K562 (cell line): ENCODE data around the gene NDUFAF3. TPM values are rescaled to one million over a fixed set of nuclear protein-coding genes. Genes with fewer than 3 reads are reported as not detected.
A peak's percentile ranks its signal among the peaks of the same experiment; 100 is the strongest.

Experiments used
- KDM1A ChIP-seq, 2 experiments: fragments of 450-650 bp; IDR thresholded peaks; 2 replicates each; pipeline ENCODE4 v1.6.1; 2016; ENCODE audit warnings: mild to moderate bottlenecking in 2 of 2
- NR2C1 ChIP-seq, 2 experiments: fragments of 450-650 bp; IDR thresholded peaks; 2 replicates each; pipeline ENCODE4 v1.6.1; 2017; ENCODE audit warnings: mild to moderate bottlenecking in 2 of 2, antibody characterized with exemption in 1 of 2, inconsistent platforms in 1 of 2, missing compliant biosample characterization in 1 of 2, missing genetic modification characterization in 1 of 2
- NR2C2 ChIP-seq, 2 experiments: fragments of 200-800 bp in 1 of 2; sonication (Bioruptor generic) in 1 of 2; sonication (generic) in 1 of 2; formaldehyde crosslinking in 1 of 2; IDR thresholded peaks; 2 replicates each; pipeline versions ENCODE4 v1.6.1 to v1.8.0; 2016 to 2022; ENCODE audit warnings: mild to moderate bottlenecking in 1 of 2, missing compliant biosample characterization in 1 of 2, missing genetic modification characterization in 1 of 2, missing genetic modification reagents in 1 of 2
- NRF1 ChIP-seq, 2 experiments: fragments of 450-650 bp; IDR thresholded peaks in 1 of 2; conservative IDR thresholded peaks in 1 of 2; 2 replicates each; pipeline ENCODE4 v1.6.1; 2014; ENCODE audit warnings: mild to moderate bottlenecking in 2 of 2
- PML ChIP-seq: IDR thresholded peaks from 2 replicates; pipeline ENCODE4 v1.6.1; 2012; ENCODE audit warnings: low read length, inconsistent platforms
- RBBP5 ChIP-seq: fragments of 200-600 bp; sonication (generic); IDR thresholded peaks from 2 replicates; pipeline ENCODE4 v1.6.1; 2012; ENCODE audit warnings: borderline replicate concordance, mild to moderate bottlenecking, low read length, control low read depth, inconsistent platforms; ENCODE audit not compliant: insufficient read depth, poor library complexity, severe bottlenecking
- TARDBP ChIP-seq: fragments of 450-650 bp; IDR thresholded peaks from 2 replicates; pipeline ENCODE4 v1.6.1; 2016
- polyA plus RNA-seq, 8 experiments: library from polyadenylated mRNA; depleted of rRNA in 4 of 8; stranded (reverse) in 5 of 8; unstranded in 3 of 8; fragments of >200 nt; fragmentation: Nextera tagmentation in 2 of 8; fragmentation: Illumina TruSeq in 1 of 8; extraction: Ambion mirVana in 2 of 8; extraction: Trizol in 1 of 8; gene quantifications; 2 replicates each; pipeline versions ENCODE4 v1.2.1 to v1.2.3, GENCODE V29; 2011 to 2014; ENCODE audit warnings: inconsistent platforms in 1 of 8, missing spikeins in 1 of 8
- total RNA-seq, 7 experiments: library from RNA; depleted of rRNA in 6 of 7; stranded (reverse); fragments of >200 nt in 6 of 7; fragmentation: Illumina TruSeq in 2 of 7; extraction: Trizol in 2 of 7; gene quantifications; 2 replicates each; pipeline versions ENCODE4 v1.2.1 to v1.2.3, GENCODE V29; 2011 to 2021; ENCODE audit warnings: low replicate concordance in 1 of 7
- TF ChIP-seq, protein P1 (sequence below): fragments of 450-650 bp; IDR thresholded peaks from 2 replicates; pipeline ENCODE4 v1.6.1; 2016; ENCODE audit warnings: low read depth
- TF ChIP-seq, protein P2 (sequence below): sonication (generic); formaldehyde crosslinking; IDR thresholded peaks from 2 replicates; pipeline ENCODE4 v1.8.0; 2022; ENCODE audit warnings: missing genetic modification reagents, mild to moderate bottlenecking, moderate library complexity, borderline replicate concordance
- TF ChIP-seq, protein P3 (sequence below), 2 experiments: IDR thresholded peaks; 2 replicates each; pipeline ENCODE4 v1.6.1; 2012; ENCODE audit warnings: improper control_type of control experiment in 2 of 2, low read depth in 2 of 2, low read length in 2 of 2, borderline replicate concordance in 1 of 2

Gene NDUFAF3
- total and polyA plus RNA-seq, 9 of the 15 experiments (the other 6 are each of a cell fraction or from before 2014, with no cell fraction given): 17.0 to 127 (median 36.3) TPM

DNA sequence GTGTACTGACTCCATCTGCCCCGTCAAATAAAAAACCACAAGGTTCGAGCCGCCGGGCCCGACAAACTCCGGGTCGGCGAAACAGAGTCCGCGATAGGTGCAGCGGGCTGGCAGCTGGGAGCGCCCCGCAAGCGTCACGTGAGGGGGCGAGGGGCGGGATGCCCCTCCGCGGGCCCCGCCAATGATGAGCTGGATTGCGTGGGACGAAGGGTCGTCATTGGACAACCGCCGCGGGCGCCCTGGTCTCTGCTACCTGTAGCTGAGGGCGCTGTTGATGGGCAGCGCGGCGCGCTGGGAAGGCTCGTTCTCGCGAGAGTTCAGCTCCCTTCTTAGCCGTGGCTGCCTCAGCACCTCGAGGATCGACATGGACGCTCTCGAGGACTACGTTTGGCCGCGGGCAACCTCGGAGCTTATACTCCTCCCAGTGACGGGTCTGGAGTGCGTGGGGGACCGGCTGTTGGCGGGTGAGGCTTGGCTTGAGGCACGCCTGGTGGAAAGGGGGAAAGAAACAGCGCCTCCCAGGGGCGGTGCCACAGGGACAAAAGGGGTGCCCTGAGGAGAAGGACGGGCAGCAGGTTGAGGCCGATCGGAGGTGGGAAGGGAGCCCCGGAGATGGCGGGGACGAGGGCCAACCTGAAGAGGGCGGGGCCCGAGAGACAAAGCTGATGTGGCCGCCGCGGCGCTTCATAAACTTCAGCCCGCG lies 14.7 kb upstream of the NDUFAF3 start, which contains the start of gene WDR6 (continued):
- TF ChIP-seq NRF1 (conservative IDR thresholded peaks at IDR 0.05 in 1 of 2, IDR thresholded peaks at IDR 0.05 in 1 of 2) (peak; percentile 59 to 68), TARDBP (0 out of 2 replicates have a peak, but pooled peaks have one; percentile 54), KDM1A (IDR thresholded peaks at IDR 0.05) (no peak), NR2C2 (CRISPR knock-in tag; IDR thresholded peaks at IDR 0.05) (no peak), NR2C2 (tag; IDR thresholded peaks at IDR 0.05) (peak; percentile 77; the same call in 1 of the 2 replicates), PML (peak; percentile 61; the same call in 1 of the 2 replicates), NR2C1 (IDR thresholded peaks at IDR 0.05) (0 out of 2 replicates have a peak, but pooled peaks have one; percentile 10), NR2C1 (tag; IDR thresholded peaks at IDR 0.05) (no peak), RBBP5 (no peak)
- TF ChIP-seq, protein P1, sequence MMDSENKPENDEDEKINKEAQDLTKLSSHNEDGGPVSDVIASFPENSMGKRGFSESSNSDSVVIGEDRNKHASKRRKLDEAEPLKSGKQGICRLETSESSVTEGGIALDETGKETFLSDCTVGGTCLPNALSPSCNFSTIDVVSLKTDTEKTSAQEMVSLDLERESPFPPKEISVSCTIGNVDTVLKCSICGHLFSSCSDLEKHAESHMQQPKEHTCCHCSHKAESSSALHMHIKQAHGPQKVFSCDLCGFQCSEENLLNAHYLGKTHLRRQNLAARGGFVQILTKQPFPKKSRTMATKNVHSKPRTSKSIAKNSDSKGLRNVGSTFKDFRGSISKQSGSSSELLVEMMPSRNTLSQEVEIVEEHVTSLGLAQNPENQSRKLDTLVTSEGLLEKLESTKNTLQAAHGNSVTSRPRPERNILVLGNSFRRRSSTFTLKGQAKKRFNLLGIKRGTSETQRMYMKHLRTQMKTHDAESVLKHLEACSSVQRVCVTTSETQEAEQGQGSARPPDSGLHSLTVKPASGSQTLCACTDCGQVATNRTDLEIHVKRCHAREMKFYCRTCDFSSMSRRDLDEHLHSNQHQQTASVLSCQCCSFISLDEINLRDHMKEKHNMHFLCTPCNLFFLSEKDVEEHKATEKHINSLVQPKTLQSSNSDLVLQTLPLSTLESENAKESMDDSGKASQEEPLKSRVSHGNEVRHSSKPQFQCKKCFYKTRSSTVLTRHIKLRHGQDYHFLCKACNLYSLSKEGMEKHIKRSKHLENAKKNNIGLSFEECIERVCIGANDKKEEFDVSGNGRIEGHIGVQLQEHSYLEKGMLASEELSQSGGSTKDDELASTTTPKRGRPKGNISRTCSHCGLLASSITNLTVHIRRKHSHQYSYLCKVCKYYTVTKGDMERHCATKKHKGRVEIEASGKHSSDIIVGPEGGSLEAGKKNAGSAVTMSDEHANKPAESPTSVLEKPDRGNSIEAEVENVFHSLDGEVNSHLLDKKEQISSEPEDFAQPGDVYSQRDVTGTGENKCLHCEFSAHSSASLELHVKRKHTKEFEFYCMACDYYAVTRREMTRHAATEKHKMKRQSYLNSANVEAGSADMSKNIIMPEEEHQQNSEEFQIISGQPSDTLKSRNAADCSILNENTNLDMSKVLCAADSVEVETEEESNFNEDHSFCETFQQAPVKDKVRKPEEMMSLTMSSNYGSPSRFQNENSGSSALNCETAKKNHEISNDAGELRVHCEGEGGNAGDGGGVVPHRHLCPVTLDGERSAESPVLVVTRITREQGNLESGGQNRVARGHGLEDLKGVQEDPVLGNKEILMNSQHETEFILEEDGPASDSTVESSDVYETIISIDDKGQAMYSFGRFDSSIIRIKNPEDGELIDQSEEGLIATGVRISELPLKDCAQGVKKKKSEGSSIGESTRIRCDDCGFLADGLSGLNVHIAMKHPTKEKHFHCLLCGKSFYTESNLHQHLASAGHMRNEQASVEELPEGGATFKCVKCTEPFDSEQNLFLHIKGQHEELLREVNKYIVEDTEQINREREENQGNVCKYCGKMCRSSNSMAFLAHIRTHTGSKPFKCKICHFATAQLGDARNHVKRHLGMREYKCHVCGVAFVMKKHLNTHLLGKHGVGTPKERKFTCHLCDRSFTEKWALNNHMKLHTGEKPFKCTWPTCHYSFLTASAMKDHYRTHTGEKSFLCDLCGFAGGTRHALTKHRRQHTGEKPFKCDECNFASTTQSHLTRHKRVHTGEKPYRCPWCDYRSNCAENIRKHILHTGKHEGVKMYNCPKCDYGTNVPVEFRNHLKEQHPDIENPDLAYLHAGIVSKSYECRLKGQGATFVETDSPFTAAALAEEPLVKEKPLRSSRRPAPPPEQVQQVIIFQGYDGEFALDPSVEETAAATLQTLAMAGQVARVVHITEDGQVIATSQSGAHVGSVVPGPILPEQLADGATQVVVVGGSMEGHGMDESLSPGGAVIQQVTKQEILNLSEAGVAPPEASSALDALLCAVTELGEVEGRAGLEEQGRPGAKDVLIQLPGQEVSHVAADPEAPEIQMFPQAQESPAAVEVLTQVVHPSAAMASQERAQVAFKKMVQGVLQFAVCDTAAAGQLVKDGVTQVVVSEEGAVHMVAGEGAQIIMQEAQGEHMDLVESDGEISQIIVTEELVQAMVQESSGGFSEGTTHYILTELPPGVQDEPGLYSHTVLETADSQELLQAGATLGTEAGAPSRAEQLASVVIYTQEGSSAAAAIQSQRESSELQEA: no peak
- TF ChIP-seq, protein P2, sequence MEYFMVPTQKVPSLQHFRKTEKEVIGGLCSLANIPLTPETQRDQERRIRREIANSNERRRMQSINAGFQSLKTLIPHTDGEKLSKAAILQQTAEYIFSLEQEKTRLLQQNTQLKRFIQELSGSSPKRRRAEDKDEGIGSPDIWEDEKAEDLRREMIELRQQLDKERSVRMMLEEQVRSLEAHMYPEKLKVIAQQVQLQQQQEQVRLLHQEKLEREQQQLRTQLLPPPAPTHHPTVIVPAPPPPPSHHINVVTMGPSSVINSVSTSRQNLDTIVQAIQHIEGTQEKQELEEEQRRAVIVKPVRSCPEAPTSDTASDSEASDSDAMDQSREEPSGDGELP (CRISPR knock-in tag): peak; percentile 96
- TF ChIP-seq, protein P3, sequence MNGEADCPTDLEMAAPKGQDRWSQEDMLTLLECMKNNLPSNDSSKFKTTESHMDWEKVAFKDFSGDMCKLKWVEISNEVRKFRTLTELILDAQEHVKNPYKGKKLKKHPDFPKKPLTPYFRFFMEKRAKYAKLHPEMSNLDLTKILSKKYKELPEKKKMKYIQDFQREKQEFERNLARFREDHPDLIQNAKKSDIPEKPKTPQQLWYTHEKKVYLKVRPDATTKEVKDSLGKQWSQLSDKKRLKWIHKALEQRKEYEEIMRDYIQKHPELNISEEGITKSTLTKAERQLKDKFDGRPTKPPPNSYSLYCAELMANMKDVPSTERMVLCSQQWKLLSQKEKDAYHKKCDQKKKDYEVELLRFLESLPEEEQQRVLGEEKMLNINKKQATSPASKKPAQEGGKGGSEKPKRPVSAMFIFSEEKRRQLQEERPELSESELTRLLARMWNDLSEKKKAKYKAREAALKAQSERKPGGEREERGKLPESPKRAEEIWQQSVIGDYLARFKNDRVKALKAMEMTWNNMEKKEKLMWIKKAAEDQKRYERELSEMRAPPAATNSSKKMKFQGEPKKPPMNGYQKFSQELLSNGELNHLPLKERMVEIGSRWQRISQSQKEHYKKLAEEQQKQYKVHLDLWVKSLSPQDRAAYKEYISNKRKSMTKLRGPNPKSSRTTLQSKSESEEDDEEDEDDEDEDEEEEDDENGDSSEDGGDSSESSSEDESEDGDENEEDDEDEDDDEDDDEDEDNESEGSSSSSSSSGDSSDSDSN (IDR thresholded peaks at IDR 0.05; ENCODE audit: borderline replicate concordance in 1 of 2, low read depth in 2 of 2, low read length in 2 of 2): peak; percentile 37 to 63; a peak in 1 of 4 replicates
